Measurements from ENCODE around the gene TRAPPC11.
"Not testable (repeated sequence)": the region's sequence is repeated elsewhere in the genome, so short reads cannot be mapped to it uniquely, and the experiment has no call there.

The TRAPPC11 gene

DNA sequence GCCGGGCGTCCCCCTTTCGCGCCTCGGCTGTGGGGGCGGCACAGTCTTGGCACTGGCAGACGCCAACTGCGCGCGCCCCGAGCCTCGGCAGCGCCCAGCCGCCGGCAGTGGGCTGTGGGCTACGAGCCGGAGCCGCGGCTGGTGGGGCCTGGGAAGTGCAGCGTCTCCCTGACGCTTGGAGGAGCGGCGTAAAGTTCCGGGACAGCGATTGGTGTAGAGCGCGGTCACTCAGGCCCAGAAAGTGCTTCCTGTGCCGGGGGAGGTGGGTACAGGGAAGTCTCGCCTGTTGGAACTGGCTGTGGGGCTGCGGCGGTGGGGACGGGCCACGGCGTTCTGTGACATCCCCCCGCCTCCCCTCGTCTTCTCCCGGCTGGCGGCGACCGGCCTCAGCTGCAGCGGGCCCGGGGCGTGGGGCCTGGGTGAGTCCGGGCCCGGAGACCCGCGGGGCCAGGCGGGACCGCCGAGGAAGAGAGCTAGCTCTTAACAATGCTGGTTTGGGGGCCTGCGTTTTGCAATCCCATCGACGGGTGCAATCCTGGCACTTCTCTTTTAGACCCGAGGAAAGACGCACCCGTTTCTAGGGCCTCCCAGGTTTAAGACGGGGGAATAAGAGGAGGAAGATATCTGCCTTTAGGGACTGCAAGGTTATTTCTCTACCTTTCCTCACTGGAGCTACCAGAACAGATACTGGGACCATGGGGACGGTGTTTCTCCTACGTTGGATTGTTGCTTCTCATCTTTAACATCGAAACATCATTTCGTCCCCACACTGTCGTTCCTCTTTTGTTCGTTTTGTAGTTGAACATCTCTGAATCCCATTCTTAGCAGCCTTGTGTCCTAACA lies at the start of gene TRAPPC11, which contains the start of gene RWDD4:
TRAPPC11 (plus strand) TSS at position 265 of the 843 bp plus-strand sequence. CDS start 4,575 bp downstream, outside the sequence.
RWDD4 (minus strand) TSS at position 157 of the 843 bp plus-strand sequence. CDS start 233 bp downstream, outside the sequence.
- peak; percentile 96 for DNase-seq

DNA sequence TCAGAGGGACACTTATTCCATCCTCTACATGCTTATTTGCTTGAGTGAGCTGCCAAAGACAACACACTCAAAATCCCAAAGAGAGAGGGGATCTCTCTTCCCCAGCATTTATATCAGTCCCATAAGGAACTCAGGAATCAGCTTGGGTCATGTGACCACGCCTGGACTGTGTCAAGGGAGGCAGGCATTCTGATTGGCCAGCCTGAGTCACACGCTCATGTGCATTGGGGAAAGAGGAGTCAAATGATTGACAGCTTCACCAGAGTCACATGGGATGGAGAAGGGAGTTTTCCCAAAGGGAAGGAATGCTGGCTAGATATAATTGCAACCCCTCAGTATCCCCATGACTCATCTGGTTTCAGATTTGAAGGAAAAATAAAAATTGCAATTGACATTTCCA lies 49.1 kb upstream of the TRAPPC11 start:
- no peak for DNase-seq

DNA sequence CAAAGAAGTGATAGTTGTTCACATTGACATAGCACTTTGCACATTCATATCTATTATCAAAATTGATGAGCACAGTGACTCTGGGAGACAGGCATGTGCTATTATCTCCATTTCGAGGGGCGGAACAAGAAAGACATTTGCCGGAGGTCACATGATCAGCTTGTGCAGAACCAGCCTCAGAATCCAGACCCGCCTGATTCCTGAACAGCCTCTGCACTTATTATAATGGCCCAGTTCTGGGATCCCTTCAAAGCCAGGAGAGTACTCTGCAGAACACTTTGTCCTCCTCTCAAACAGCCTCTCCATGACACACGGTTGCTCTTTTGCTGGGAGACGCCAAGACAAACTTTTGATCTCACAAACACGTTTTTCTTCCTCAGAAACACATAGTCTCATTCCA lies 48.5 kb upstream of the TRAPPC11 start:
- no peak for DNase-seq

DNA sequence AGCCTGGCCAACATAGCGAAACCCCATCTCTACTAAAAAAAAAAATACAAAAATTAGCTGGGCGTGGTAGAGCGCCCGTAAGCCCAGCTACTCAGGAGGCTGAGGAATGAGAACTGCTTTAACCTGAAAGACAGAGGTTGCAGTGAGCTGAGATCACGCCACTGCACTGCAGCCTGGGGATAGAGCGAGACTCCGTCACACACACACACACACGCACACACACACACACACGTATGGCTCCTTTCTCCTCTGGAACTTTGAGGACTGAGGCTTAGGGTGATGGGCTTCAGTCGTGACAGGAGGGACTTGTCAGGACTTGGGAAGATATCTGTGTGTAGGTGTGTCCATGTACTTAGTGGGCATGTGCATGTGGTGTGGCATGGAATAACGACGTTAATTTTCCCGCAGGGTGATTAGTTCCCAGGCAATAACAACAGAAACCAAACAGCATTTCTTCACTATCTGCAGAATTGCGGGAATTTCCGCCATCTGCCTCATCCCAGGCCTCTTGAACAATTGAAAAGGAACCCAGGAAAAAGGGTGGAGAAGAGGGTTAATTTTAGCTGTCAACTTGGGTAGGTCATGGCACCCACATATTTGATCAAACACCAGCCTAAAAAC lies 47.8 kb upstream of the TRAPPC11 start:
- no peak for DNase-seq

DNA sequence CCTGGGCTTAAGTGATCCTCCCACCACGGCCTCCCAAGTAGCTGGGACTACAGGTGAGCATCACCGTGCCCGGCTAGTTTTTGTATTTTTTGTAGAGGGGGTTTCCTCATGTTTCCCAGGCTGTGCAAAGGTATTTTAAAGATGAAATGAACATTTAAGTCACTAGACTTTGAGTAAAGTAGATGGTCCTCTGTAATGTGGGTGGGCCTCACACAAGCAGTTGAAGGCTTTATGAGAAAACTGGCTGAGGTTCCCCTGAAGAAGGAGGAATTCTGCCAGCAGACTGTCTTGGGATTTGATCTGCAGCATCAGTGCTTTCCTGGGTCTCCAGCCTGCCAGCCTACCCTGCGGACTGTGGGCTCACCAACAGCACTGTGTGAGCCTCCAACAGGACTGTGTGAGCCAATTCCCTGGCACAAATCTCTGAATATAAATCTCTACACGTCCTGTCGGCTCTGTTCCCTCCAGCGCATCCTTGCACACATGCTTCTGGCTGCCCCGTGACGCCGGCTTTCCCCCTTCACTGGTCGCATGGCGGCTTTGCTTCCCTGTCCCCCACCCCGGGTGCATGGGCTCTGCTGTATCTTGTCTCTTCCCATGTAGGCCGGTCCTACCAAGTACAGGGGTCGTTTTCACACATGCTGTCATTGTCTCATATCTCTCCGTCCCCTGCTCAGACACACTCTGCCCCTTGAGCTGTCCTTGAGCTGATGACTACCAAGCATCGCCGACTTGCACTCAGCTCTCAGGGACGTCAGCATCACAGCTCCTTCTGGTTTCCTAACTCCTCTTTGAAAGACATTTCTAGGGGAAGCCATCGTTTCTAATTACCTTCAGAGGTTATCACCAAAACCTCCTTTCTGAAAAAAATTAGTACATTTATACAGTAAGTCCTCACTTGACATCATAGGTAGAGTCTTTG lies 46.5 kb upstream of the TRAPPC11 start:
- no peak for DNase-seq

DNA sequence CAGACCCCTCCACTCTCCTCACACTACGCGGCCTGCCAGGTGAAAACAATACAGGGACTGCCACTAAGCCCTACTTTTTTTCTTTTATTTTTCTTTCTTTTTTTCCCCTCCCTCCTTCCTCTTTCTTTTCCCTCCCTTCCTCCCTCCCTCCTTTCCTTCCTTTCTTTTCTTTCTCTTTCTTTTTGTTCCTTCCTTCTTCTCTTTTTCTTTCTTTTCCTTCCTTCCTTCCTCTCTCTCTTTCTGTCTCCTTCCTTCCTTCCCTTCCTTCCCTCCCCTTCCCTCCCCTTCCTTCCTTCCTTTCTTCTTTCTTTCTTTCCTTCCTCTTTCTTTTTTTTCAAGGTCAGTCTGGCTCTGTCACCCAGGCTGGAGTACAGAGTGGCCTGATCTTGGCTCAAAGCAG lies 42.0 kb upstream of the TRAPPC11 start:
- no peak for DNase-seq

DNA sequence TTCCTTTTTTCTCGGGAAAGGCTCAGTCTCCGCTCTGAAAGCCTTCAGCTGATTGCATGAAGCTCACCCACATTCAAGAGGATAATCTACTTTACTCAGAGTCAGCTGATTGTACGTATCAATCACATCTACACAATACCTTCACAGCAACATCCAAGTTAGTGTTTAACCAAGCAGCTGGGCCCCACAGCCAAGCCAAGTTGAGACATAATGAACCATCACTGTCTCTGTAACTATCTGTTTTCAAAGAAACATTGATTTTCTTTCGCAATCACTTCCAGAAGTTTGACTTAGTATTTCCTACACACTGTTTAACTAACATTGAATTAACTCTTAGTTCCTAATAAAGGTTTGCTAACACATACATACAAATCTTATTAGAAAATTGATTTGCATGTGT lies 40.4 kb upstream of the TRAPPC11 start:
- no peak for DNase-seq

DNA sequence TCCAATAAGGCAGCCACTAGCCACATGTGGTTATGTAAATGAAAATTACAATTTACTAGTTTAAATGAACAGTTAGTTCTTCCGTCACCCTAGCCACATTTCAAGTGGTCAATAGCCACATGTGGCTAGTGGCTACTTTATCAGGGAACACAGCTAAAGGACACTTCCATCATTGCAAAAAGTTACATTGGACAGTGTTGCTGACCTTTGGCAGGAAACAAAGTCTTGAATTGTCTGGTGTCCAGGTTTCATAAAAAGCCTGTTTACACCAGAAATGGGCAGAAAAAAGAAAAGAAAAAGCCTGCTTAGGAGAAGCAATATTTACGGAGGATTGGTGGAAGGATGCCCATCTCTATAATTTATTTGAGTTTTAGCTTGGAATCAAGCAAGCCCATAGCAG lies 38.7 kb upstream of the TRAPPC11 start:
- DNase-seq: no peak

DNA sequence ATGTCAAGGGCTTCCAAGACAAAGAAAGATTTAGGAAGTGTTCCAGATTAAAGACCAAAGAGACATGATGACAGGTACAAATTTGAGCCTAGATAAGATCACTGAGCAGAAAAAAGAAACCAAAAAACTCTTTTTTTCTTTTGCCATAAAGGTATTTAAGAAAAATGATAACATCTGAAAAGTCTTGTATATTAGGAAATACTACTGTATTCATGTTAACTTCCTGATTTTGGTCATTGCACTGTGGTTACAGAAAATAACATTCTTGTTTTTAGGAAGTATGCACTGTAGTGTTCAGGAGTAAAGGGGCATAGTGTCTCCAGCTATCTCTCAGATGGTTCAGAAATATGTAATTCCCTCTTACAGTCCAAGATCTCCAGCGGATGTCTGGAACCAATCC lies 37.2 kb upstream of the TRAPPC11 start:
- DNase-seq: no peak

DNA sequence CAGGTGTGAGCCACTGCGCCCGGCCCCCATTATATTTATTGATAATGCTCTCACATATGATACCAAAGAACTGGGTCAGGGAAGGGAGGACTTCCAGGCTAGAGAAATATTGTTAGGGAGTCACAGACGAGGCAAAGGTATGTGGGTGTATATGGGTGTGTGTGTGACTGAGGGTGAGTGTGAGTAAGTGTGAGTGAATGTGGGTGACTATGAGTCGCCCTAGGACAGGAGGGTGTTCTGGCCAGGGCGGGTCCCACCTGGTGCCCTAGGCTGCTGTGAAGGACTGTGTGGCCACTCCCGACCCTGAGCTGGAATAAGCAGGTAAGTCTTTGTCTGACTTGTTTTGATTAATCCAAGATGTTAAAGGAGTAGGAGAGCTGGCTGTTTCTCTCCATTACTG lies 34.5 kb upstream of the TRAPPC11 start:
- no peak for DNase-seq

DNA sequence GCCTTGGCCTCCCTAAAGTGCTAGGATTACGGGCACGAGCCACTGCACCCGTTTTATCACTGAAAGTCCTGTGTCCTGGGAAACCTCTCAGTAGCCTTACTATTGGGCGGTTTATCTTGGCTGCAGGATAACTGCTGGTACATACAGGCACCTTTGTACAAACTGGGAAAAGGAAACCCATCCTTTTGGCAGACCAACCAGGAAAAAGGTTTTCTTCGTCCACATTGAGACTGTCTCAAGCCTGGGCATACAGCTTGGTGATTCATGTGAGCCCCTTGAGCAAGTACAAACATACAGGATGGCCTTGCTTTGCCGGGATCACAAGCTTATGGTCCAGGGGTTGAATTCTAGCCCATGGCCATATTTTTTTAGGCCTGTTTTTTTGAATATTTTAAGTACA lies 32.9 kb upstream of the TRAPPC11 start:
- no peak for DNase-seq

DNA sequence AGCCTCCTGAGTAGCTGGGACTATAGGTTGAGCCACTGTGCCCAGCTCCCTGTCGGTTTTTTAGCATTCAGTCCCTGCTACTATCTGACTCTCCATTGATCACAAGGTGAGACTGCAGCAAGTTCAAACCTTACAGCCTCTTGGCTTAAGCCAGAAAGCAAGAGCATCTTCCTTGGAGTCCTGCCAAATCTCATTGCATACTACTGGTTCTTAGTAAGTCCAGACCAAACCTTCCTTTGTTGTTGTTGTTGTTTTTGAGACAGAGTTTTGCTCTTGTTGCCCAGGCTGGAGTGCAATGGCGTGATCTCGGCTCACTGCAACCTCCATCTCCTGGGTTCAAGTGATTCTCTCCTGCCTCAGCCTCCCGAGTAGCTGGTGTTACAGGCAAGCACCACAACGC lies 31.8 kb upstream of the TRAPPC11 start:
- not testable (repeated sequence) for DNase-seq

DNA sequence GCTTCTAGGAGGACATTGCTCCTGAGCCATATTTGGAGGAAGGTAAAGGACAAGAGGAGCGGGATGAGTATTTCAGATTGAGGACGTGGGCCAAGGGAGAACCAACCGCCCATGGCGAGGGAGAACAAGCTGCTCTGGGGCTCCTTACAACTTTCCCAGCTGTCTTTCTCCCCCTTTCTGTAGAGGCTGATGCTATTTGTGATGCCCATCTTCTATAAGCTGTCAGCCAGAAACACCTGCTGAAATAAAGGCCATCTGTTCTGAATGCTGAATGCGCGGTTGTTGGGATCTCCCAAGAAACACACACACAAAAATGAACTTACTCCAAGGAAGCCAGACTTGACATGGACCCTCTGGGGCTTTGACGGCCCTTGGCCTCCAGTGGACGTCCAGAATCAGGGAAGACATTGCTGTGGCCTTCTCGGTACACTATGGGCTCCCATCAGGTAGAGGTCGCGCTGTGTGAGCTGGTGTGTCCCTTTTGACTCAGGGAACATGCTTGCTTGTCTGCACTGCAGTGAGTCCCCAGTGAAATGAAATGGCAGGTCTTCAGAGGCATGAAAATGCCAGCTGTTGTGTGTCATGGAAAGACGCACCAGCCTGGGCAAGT lies 31.0 kb upstream of the TRAPPC11 start:
- no peak for DNase-seq

DNA sequence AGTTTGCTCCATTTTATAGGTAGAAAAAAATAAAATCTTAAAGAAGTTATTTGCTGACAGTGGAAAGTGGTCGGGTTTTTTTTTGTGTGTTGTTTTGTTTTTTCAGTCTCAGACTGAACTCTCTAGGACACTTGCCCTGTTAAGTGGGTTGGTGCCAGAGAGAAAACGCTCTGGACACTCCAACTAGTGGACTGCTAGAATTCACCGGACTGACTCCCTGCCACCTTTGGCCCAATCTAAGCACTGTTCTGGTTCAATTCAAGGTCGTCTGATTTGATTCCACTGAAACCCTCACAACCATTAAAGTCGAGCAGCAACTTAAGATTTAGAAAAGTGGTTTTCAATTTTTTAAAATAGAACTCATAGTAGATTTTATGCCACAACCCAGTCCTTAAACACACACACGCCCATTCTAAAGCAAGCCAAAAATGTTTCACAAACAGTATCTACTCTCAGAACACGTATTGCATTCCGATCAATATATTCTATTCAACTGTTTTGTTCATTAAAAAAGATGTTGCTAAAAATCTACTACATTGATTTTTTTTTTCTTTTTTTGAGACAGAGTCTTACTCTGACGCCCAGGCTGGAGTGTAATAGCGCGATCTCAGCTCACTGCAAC lies 27.4 kb upstream of the TRAPPC11 start:
- no peak for DNase-seq

DNA sequence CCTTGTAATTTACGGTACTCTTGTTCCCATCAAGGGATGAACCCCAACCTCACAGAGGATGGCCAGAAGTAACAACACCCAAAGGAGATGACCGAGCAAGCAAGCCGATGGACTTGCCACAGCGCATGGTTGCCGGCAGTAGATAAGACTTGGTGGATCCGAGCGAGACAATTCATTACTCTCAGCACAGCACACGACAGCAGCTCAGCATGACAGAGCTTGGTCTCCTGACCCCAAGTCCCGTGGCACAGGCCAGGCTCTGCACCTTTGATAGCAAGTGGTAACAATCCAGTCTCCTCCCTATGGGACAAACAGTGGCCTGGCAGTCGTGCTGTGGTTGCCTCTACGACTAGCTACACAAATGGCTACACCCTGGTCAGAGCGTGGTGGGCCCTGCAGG lies 26.4 kb upstream of the TRAPPC11 start:
- DNase-seq: no peak

DNA sequence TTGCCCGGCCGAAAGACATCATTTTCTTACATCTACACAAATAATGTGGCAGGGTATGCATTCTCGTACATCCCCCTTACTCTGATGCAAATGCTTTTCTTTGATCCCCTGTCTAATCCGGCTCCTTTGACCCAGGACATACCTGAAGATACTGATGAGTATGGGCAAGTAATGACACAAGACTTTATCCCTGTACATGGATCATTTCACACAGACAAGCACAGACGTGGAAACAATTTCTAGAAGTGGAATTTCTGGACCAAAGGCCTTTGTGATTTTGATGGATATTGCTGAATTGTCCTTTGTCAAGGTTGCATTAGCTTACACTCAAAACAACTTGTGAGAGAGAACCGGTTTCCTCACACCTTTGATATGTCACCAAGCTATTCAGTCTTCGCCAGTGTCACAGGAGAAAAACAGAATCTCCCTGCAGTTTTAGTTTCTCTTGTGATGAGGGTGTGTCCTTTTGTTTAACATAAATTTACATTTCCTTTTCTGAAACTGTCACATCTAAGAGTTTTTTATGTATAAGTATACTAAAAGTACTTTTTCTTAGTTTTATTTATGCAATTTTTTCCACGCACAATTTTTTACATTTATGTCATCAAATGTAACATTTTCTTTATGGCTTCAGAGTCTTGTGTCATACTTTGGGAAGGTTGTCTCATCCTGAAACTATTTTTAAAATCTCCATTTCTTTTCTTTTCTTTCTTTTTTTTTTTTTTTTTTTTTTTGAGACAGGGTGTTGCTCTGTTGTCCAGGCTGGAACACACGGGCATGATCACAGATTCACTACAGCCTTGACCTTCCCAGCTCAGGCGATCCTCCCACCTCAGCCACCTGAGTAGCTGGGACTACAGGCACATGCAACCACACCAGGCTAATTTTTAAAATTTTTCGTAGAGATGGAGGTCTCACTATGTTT lies 25.4 kb upstream of the TRAPPC11 start:
- DNase-seq: no peak

DNA sequence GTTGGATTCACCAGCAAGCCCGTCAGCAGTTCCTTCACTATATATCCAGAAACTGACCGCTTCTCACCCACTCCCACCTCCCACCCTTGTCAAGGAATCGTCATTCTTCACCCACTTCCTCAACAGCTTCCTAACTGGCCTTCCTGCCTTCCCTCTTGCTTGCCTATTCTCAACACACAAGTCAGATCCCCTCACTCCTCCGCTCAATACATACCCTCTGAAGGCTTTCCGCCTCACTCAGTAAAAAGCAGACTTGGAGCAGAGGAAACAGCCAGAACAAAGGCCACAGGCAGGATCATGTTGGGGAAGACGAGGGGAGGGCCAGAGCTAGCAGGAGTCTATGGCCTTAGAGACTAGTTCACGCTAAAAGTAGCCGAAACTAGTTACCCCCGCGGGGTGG lies 23.8 kb upstream of the TRAPPC11 start:
- DNase-seq: no peak

DNA sequence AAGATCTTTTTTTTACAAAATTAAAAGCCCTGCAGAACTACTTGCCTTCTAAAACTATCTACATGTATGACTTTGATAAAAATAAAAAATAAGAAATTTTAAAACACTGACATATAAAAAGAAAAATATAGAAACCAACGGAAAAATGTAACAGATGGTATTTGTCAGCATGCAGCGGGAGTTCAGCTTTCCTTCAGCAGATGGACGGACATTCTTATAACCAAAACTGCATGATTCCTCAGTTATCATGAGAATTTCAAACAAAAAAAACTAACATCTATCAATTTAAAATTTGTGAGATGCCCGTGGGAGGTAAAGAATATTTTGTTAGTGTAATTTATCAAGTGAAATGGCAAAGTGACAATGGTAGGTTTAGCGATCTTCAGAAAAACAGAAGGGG lies 23.4 kb upstream of the TRAPPC11 start:
- DNase-seq: no peak

DNA sequence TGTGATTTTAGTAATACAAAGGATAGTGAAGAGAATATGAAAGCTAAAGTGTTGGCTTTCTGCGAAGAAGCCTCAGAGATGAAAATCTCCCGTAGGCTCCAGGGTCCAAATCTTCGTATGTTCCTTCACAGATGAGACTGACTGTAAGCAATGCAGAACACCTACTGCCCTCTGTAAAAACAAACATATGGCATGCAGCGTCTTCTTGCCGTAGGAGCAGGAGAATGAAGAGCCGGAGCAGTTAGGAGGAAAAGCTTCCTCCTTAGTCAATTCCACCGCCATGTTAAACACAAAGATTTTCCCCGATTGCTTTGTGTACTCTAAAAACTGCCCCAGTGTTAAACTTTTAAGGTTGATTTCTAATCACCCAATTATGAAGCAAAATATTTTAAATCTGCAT lies 22.6 kb upstream of the TRAPPC11 start:
- no peak for DNase-seq

DNA sequence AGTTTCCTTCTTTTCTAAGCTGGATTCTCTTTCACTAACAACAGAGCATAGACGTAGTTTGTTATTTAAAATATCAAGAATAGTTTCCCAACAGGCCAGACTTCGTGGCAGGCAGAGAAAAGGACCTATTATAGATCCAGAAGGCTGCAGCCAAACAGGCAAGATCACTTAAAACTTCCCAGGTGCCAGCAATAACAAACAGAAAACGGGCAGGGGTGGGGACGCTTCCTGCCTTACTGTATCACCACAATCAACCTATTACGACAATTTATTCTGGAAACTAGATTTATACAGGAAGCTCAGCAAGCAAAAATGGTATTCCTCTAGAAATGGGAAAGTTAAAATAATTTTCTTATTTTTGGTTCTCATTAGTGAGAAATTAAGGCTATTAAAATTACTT lies 22.2 kb upstream of the TRAPPC11 start:
- DNase-seq: no peak

DNA sequence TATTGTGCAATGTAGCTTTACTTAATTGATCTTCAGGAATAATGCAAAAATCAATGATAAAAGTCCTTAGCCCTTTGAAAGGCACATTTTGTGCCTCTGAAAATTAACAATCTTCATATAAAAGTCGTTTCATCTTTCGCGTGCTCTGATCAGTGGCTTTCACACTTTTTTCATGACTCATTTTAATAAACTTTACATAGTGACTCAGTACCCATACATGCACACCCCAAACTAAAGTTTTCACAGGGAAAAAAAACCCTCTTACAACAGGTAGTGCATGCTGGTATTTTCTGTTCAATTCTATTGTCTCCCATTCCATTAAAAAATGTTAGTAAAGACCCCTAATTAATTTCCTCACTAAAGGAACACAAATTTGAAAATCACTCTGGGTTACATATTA lies 21.6 kb upstream of the TRAPPC11 start:
- no peak for DNase-seq
